ENCODE measurements around the gene FKBP5.
"Not testable (repeated sequence)": the region's sequence is repeated elsewhere in the genome, so short reads cannot be mapped to it uniquely, and the experiment has no call there.

FKBP5 gene

DNA sequence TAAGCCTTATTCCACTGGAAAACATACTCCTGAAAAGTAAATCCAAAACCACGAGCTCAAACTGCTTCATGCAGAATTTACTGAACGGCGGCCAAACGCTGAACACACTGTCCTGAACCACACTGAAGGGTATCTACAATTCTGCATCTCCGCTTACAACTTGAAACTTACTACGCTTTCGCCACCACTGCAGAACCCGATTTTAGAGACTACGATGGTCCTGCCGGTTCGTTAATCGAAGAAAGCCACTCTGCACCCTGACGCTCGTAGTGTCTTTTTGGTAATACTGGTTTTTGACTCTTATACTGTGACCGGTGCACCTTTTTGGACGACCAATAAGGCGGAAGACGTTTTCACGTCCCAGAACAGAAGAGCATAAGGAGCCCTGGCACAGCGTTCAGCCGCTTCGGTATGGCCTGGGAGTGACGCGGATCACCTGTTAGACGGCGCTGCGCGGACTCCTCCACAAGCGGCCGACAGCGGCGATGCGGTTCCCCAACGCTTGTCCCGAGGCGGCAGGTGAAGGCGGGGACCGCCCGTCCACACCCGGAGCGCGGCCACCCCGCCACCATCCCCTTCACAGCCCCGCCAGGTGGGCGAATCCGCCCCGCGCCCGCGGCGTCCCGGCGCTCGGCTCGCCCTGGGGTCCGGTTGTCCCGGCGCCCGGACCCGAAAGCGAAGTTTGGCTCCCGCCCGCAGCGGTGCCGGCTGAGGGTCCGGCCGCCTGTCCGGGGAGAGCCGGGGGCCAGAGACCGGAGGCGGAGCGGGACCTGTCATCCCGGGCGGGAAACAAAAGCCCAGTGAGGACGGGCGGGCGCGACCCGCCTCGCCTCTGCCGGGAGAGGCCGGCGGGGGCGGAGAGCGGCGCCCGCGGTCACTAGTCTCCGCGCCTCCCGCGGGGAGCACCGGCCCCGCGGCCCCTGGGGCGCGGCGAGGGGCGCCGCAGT is 784 bp downstream of the FKBP5 start:
- no peak for DNase-seq

DNA sequence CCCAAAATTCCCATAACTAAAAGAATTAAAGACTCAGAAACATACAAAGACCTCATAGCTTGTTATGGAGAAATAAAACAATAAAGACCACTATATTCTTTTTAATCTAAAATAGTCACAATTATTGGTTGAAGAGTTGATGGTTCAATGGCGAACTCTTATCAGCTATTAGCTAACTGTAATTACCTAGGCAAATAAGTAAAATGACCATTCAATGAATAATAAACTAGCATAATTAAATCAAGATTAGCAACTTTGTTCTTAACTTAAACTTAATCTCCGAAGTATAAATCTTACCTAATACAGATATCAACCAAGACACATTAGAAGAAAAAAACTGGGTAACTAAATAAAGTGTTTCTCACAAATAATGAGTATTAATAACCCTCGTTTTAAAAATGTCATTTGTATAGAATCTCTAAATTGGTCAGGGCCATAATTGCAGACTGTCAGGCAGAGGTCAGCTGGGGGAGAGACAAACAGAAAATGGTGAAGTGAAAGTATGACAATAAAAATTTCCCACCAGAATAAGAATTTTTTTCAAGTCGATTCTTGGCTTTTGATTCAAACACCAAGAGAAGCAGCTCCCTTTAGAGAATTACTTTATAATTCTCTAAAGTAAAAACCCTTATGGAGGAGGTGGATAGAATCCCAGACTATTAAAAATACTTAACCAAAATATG is 1.7 kb downstream of the FKBP5 start:
- no peak for DNase-seq

DNA sequence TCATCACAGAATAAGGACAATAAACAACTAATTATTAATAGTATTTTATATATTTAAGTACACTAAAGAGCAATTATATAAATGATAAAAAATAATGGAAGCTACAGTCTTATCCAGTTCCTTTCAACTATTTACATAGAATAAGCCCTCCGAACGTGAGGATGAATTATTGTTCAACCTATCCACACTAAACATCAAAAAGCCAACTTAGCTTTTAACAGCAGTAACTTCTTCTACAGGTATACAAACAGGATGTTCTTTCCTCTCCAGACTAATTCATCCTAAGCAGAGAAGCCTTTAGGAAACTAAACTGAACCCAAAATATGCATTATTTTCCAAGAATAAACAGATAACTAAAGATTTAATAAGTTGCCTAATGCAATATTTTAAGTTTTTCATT is 2.3 kb downstream of the FKBP5 start:
- DNase-seq: no peak

GRCh38 chr6:35683267-35683666 is 5.4 kb downstream of the FKBP5 start:
- DNase-seq: no peak

GRCh38 chr6:35681298-35681697 is 7.4 kb downstream of the FKBP5 start:
- no peak for DNase-seq

DNA sequence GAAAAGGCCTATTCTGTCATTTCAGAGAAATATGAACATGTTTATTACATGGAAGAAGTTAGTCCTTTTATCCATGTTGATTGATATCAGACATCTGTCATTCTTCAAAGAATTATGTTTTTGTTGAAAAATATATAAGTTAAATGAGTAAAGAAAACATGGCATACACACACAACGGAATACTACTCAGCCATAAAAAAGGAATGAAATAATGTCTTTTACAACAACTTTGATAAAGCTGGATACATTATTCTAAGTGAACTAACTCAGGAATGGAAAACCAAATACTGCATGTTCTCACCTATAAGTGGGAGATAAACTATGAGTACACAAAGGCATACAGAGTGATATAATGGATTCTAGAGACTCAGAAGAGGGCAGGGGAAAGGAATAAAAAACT is 9.3 kb downstream of the FKBP5 start:
- DNase-seq: no peak

GRCh38 chr6:35678814-35679213 is 9.9 kb downstream of the FKBP5 start:
- no peak for DNase-seq

GRCh38 chr6:35678021-35678654 is 10.6 kb downstream of the FKBP5 start:
- no peak for DNase-seq

DNA sequence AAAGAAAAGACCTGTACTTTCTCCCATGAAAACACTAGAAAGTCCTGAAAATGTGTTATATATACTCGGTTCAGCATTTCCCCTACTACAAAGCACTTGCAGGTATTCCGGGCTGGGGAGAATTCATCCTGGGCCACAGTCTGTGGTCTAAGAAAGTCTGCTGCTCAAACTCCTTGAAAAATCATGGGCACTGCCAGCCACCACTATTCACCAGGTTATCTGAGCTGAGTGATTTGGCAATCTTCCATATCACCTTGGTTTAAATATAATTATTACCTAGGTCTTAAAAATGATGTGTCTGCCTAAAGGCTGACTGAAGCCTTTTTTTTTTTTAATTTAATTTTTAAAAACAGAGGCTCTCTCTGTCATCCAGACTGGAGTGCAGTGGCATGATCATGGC is 11.3 kb downstream of the FKBP5 start:
- no peak for DNase-seq

DNA sequence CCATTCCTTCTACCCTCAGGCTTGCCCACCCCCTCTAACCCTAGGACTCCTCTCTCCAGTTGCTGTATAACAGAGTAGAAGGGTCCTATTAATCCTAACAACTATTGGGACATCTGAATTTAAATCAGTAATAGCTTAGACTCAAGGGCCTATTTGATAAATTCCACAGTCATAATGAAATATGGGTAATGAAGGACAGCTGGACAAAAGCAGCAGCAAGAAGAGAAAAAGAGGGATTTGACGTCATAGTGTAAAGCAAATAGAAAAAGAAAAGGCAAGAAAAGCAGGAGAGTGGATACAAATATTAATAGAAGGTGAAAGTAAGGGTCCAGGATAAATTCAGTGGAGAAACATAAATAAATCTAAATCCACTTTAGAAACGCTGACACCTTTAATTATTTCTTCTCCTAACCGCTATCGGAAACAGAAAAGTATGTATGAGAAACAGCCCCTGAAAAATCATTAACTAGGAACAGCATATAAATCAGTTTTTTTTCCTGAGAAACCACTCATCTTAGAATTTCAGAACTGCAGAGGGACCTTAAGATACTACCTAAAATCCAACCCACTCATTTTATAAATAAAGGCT is 12.8 kb downstream of the FKBP5 start:
- DNase-seq: no peak

DNA sequence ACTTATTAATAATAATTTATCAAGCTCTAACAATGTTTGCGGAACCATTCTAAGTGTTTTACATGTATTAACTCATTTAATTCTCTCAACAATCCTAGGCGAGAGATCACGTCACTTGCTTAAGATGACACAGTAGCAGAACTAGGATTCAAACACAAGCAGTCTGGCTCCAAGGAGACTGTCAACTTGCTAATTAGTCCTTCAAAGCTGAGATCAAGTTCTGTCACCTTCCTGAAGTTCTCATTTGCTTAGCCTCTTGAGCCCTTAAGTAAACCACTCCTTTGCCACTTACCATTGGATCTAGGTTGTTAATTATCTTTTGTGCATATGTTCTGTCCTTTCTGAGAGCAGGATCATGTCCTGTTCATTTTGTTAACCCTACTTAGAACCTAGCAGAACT is 14.1 kb downstream of the FKBP5 start:
- DNase-seq: no peak

DNA sequence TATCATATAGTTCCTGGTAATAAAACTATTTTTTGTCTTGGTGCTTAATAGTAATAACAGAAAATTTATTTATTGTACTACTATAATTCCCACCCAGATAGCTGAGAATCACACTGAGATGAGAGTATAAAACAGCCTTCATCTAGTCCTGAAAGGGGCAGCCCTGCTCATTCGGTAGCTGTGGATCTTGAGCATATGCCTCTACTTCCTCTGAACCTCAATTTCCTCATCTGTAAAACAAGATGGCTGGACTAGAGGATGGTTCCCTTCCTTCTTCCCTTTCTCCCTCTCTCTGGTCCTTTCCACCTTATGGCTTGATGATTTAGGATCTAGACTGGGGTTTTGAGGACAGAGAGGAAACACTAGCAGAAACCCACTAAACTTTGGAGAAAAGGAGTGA is 15.0 kb downstream of the FKBP5 start:
- DNase-seq: no peak

DNA sequence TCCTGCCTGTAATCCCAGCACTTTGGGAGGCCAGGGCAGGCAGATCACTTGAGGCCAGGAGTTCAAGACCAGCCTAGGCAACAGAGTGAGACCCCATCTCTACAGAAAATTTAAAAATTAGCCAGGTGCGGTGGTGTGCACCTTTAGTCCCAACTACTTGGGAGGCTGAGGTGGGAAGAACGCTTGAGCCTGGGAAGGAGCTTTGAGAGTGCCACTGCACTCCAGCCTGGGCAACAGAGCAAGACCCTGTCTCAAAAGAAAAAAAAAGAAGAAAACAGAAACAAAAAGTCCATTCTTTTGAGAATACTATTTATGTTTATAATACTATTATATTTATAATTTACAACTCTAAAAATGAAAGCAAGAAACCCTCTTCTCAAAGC is 15.4 kb downstream of the FKBP5 start:
- not testable (repeated sequence) for DNase-seq

GRCh38 chr6:35670453-35670852 is 18.3 kb downstream of the FKBP5 start:
- not testable (repeated sequence) for DNase-seq

DNA sequence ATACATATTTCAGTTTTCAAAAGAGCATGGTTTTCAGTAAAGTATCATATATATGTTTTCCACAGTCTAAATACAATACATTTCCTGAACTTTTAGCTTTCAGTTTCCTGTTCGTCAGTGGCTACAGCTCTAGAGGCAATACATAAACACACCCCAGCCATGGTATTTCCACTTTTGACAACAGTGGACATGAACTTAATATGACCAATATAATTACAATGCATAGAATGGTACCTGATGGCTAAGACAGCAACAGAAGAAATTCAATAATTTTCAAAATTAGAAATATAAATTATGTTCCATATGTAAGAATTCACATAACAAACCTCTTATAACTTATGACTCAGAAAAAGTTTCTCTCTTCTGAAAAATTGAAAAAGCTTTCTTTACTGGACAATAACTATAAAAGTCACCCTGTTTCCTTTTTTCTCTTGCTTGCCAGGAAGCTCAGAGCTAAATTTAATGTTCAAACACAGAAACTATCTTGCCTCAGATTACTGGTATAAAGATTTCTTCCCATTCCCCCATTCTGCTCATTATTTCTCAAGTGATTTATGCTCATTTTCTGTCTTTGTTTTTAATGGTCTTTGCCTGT is 19.2 kb downstream of the FKBP5 start:
- no peak for DNase-seq

DNA sequence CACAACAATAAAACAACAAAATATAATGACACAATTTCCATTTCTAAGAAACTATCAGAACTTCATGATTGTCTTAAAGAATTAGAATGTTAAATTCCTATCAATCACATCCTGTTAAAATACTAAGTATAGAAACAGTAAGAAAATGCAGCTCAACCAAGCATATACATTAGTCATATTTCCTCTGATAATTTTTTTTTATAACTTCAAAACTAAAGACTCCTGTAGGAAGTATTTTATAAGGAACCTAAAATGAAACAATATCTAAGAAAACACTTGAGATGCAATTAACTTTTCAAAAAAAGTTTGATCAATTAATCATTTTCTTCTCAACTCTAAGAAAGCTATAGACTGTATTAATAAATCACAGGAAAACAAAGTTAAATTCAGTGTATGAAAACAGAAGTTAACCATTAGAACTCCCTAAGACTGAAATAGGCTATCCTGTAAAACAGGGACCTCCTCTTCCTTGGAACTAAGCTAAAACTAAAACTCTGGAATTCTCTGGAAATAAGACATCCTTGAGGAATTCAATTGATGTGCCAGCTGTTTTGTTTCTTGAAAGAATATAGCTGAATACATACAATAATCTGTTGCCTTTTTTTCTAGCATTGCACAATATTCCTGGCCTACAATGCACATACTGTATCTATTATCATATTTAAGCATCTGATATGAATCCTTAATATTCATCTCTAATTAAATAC is 19.8 kb downstream of the FKBP5 start:
- no peak for DNase-seq

GRCh38 chr6:35668096-35668495 is 20.6 kb downstream of the FKBP5 start:
- DNase-seq: no peak

GRCh38 chr6:35665573-35665972 is 23.1 kb downstream of the FKBP5 start:
- no peak for DNase-seq

DNA sequence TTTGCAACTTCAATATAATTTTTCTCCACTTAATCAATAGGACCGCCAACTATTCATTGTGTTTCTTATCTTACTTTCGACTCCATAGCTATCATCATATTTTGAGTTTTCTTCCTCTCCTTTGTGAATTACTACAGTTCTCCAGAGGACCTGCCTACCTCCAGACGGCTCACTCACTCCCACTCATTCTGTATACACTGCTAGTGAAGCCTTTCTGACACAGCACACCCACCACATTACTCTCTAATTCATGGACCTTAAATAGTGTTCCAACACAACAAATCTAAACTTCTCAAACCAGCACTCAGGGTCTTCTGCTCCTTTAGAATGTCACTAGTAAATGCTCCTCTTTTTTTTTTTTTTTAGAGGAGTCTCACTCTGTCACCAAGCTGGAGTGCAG is 23.8 kb downstream of the FKBP5 start:
- no peak for DNase-seq

DNA sequence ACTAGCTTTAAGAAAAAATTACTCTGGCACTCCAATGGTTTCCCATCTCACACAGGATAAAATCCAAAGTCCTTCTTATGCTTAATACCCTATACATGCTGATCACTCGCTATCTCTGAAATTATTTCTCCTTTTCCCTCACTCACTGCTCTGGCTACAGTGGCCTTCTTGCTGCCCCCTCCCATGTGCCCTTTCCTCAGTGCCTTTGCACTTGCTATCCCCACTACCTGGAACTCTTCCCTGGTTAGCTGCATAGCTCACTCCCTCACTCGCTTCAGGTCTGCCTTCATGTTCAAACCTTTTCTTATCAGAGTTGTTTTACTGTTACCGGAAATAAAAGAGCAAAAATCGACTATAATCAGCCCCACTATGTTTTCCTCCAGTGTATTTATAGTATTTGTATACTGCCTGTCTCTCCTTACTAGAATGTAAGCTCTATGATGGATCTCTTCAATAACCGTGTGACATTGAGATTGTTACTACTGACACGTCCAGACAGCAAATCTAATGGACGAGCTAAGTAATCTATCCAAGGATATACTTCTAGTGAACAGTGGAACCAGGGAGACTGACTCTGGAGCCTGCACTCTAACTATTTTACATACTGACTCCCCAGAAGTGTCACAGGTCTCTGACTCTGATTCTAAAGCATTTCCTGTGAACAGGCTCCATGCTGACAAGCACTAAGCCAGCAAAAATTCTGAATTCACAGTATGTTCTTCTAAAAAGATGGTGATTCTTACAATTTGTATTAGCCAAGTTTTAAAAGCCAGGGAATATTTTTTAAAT is 25.1 kb downstream of the FKBP5 start:
- DNase-seq: no peak

GRCh38 chr6:35662999-35663398 is 25.7 kb downstream of the FKBP5 start:
- DNase-seq: no peak

DNA sequence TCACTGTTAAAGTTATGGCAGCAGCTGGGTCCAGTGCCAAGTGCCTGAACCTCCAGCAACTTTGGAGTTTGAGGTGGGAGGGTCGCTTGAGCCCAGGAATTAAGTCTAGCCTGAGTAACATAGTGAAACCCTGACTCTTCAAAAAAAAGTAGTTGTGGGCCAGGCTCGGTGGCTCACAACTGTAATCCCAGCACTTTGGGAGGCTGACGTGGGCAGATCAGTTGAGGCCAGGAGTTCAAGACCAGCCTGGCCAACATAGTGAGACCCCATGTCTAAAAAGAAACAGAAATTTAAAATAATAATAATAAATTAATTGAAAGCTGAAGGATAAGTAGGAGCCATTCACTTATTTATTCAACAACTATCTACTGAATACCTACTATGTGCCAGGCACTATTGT is 33.8 kb downstream of the FKBP5 start:
- DNase-seq: no peak
